Breast epithelium (tissue), 3 donors: ENCODE data around the gene CCDC186.

Experiments used
- POLR2A ChIP-seq: fragments of 450-650 bp; IDR thresholded peaks from one replicate; pipeline ENCODE4 v1.6.1; 2016; ENCODE audit warnings: antibody characterized with exemption, mild to moderate bottlenecking, moderate library complexity
- POLR2AphosphoS5 ChIP-seq, 3 donors: sonication (generic); formaldehyde crosslinking; IDR thresholded peaks; one replicate each; pipeline ENCODE4 v1.6.1; 2017; ENCODE audit warnings: antibody characterized with exemption in 3 of 3
- TF ChIP-seq, protein P1 (sequence below), 3 donors: fragments of 450-650 bp; IDR thresholded peaks; one replicate each; pipeline ENCODE4 v1.5.1; 2016 to 2017; ENCODE audit warnings: antibody characterized with exemption in 3 of 3, mild to moderate bottlenecking in 3 of 3, moderate library complexity in 3 of 3

GRCh38 chr10:114208351-114208750 is 34.3 kb upstream of the CCDC186 start:
- TF ChIP-seq POLR2A = no peak
- TF ChIP-seq, protein P1, sequence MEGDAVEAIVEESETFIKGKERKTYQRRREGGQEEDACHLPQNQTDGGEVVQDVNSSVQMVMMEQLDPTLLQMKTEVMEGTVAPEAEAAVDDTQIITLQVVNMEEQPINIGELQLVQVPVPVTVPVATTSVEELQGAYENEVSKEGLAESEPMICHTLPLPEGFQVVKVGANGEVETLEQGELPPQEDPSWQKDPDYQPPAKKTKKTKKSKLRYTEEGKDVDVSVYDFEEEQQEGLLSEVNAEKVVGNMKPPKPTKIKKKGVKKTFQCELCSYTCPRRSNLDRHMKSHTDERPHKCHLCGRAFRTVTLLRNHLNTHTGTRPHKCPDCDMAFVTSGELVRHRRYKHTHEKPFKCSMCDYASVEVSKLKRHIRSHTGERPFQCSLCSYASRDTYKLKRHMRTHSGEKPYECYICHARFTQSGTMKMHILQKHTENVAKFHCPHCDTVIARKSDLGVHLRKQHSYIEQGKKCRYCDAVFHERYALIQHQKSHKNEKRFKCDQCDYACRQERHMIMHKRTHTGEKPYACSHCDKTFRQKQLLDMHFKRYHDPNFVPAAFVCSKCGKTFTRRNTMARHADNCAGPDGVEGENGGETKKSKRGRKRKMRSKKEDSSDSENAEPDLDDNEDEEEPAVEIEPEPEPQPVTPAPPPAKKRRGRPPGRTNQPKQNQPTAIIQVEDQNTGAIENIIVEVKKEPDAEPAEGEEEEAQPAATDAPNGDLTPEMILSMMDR (IDR thresholded peaks at IDR 0.05) = no peak
- TF ChIP-seq POLR2AphosphoS5 (IDR thresholded peaks at IDR 0.05) = no peak
